Keratinocyte (primary cell): ENCODE results near the gene ENKD1. TPM values are rescaled to one million over a fixed set of nuclear protein-coding genes. Genes with fewer than 3 reads are reported as not detected.

Source experiments
- DNase-seq: peaks from one replicate; pipeline ENCODE4 v3.0.0-alpha.2; 2011; ENCODE audit warnings: low read depth, missing footprints, low spot score
- FAIRE-seq: peaks from 2 replicates; lab custom pipeline; 2011; peaks lifted over from hg19 to GRCh38; lab: Jason Lieb, UNC
- H2AFZ ChIP-seq: 2 replicates; pipeline ENCODE4 v1.6.0; 2012; ENCODE audit warnings: low read length, control low read depth, inconsistent platforms; ENCODE audit not compliant: control insufficient read depth
- H3K27ac ChIP-seq: 2 replicates; pipeline ENCODE4 v1.5.1; 2011; ENCODE audit warnings: low read length; ENCODE audit not compliant: control insufficient read depth, insufficient read depth
- H3K27me3 ChIP-seq: 3 replicates; pipeline ENCODE4 v1.6.0; 2011; ENCODE audit warnings: low read length; ENCODE audit not compliant: control insufficient read depth, insufficient read depth; ENCODE audit errors: extremely low read depth
- H3K36me3 ChIP-seq, 2 experiments: 2 replicates in 1 of 2; 3 replicates in 1 of 2; pipeline ENCODE4 v1.5.1; 2011; ENCODE audit warnings: low read length in 2 of 2, mild to moderate bottlenecking in 1 of 2; ENCODE audit not compliant: control insufficient read depth in 2 of 2, insufficient read depth in 2 of 2; ENCODE audit errors: extremely low read depth in 1 of 2
- H3K4me1 ChIP-seq: 3 replicates; pipeline ENCODE4 v1.5.1; 2011; ENCODE audit warnings: low read length; ENCODE audit not compliant: control insufficient read depth, insufficient read depth; ENCODE audit errors: extremely low read depth
- H3K4me2 ChIP-seq: 3 replicates; pipeline ENCODE4 v1.6.0; 2011; ENCODE audit warnings: low read depth, low read length; ENCODE audit not compliant: control insufficient read depth, insufficient read depth; ENCODE audit errors: extremely low read depth
- H3K4me3 ChIP-seq, 3 experiments: fragments of 200-600 bp in 1 of 3; sonication (generic) in 1 of 3; 2 replicates in 2 of 3; 3 replicates in 1 of 3; pipeline ENCODE4 v1.5.1; 2011 to 2016; ENCODE audit warnings: low read length in 3 of 3, mild to moderate bottlenecking in 3 of 3, control low read depth in 2 of 3, inconsistent platforms in 1 of 3, low read depth in 1 of 3, mixed read lengths in 1 of 3, mixed run types in 1 of 3, moderate library complexity in 1 of 3; ENCODE audit not compliant: control insufficient read depth in 2 of 3, insufficient read depth in 2 of 3; ENCODE audit errors: extremely low read depth in 1 of 3
- H3K79me2 ChIP-seq: 2 replicates; pipeline ENCODE4 v1.6.0; 2012; ENCODE audit warnings: low read length; ENCODE audit not compliant: control insufficient read depth, insufficient read depth
- H3K9ac ChIP-seq: 3 replicates; pipeline ENCODE4 v1.6.0; 2011; ENCODE audit warnings: low read length; ENCODE audit not compliant: control insufficient read depth, insufficient read depth; ENCODE audit errors: extremely low read depth
- H3K9me1 ChIP-seq: 3 replicates; pipeline ENCODE4 v1.6.0; 2011; ENCODE audit warnings: low read length; ENCODE audit not compliant: control insufficient read depth, insufficient read depth; ENCODE audit errors: extremely low read depth
- H3K9me3 ChIP-seq: 2 replicates; pipeline ENCODE4 v1.5.1; 2012; ENCODE audit warnings: low read depth, low read length; ENCODE audit not compliant: control insufficient read depth
- H4K20me1 ChIP-seq: 3 replicates; pipeline ENCODE4 v1.6.0; 2011; ENCODE audit warnings: low read length; ENCODE audit not compliant: control insufficient read depth, insufficient read depth; ENCODE audit errors: extremely low read depth
- EZH2 ChIP-seq: IDR thresholded peaks from one replicate; pipeline ENCODE4 v1.6.1; 2012; ENCODE audit warnings: inconsistent platforms, mild to moderate bottlenecking, low read length, moderate library complexity
- dilution Hi-C: fragments of 300-500 bp; cut with MboI; formaldehyde crosslinking; loops from one replicate; pipeline ENCODE4 v1.7.0; 2020; ENCODE audit warnings: low sequenced_read_pairs; ENCODE audit not compliant: extremely low pct_ligation_motif_present
- polyA plus RNA-seq, 5 experiments: library from polyadenylated mRNA; depleted of rRNA in 3 of 5; stranded (reverse) in 3 of 5; stranded (forward) in 1 of 5; unstranded in 1 of 5; fragments of >200 nt; gene quantifications; 1 replicate in 1 of 5; 2 replicates in 3 of 5; 3 replicates in 1 of 5; pipeline versions ENCODE4 v1.2.1 to v1.2.3, GENCODE V29; 2011 to 2012; ENCODE audit warnings: missing spikeins in 2 of 5, low read depth in 1 of 5, low replicate concordance in 1 of 5
- TF ChIP-seq, protein P1 (sequence below), 3 experiments: IDR thresholded peaks in 1 of 3; conservative IDR thresholded peaks in 1 of 3; optimal IDR thresholded peaks in 1 of 3; 2 replicates in 2 of 3; 3 replicates in 1 of 3; pipeline versions ENCODE3 to v1.5.1; 2011; ENCODE audit warnings: low read length in 3 of 3, mild to moderate bottlenecking in 3 of 3, moderate library complexity in 2 of 3, control low read depth in 1 of 3, inconsistent platforms in 1 of 3; ENCODE audit not compliant: insufficient read depth in 2 of 3; ENCODE audit errors: extremely low read depth in 1 of 3

Gene ENKD1
- polyA plus RNA-seq, 1 donor (not counting 4 experiments of a cell fraction or from before 2014, with no cell fraction given), result 4.4 TPM

DNA sequence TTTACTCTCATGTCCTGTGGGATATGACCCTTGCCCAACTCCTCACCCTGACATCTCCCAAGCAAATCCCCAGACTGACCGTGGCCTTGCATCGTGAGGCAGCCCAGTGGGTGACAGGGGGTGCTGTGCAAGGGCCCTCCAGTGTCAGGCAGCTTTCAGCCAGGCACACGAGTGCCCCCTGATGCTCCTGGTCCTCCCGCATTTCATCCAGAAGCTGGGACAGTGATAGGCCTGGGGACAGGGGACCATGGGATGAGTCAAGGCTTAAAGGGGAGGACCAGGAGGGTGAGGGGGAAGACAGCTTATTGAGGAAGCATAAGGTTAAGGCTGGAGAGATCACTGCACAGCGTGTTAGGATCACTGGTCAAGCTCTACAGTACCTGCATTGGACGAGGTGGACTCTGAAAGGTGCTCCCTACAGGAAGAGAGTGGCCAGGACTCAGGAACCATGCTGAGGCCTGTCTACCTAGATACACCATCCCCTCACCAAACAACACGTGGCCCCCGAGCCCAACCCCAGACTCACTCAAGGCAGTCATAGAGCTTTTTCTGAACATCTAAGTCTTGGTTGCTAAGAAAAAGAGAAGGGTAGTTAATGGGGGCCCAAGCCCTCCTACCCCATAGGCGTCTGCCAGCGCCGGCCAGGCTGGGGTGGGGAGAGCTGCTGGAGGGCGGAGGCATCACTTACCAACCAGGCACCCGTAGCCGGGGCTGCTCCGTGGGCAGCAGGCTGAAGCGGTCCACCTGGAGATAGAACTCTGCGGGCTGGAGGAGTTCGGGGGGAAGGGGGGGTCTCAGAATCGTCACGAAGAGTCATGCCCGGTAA, 7.5 kb downstream of the ENKD1 start:
- H3K27ac ChIP-seq, result peak overlapping the region; percentile 58

DNA sequence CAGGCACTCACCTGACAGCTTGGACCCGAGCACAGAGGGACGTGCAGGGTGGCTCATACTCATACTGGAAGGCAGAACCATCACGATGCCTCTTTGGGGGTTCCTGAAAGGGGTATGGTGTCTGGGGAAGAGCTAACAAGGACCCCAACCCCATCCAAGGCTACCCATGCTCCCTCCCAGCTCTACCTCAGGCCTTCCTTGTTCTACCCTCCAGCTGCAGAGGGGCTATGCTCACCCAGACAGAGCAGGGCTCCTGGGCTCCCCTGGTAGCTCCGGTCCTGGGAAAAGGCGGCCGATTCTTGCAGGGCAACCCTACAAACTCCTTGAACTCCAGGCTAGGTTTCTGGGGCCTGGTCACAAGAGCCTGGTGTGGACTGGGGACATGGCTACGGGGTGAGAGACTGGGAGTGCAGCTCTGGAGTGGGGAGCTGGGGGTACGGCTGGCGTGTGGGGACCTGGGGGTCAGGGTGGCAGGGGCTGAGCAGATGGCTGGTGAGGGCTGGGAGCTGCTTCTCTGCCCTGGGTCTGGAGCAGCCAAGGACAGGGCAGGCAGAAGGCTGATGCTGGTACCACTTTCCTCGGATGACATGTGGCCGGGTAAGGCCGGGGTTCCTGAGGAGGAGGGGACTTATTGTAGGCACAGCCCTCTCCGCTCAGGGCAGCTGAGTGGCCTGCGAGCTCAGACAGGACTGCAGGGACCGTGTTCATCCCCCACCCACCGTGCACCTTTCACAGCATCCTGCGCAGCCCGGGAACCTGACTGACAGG, 8.6 kb downstream of the ENKD1 start:
- Histone ChIP-seq H3K36me3 (peaks cover 1 to 9% of the 10 kb centered on the region in 2 experiments), H3K27me3 (peaks cover 25% of the 10 kb centered on the region), H3K9ac (no peak overlapping the region), H4K20me1 (no peaks in the 10 kb centered on the region), H3K4me1 (peaks cover 9% of the 10 kb centered on the region), H3K9me3 (no peaks in the 10 kb centered on the region), H3K4me3 (no peak overlapping the region), H3K79me2 (peaks cover 12% of the 10 kb centered on the region), H3K9me1 (no peaks in the 10 kb centered on the region), H3K4me2 (no peak overlapping the region), H3K27ac (no peak overlapping the region), H2AFZ (no peak overlapping the region)
- TF ChIP-seq, protein P1, sequence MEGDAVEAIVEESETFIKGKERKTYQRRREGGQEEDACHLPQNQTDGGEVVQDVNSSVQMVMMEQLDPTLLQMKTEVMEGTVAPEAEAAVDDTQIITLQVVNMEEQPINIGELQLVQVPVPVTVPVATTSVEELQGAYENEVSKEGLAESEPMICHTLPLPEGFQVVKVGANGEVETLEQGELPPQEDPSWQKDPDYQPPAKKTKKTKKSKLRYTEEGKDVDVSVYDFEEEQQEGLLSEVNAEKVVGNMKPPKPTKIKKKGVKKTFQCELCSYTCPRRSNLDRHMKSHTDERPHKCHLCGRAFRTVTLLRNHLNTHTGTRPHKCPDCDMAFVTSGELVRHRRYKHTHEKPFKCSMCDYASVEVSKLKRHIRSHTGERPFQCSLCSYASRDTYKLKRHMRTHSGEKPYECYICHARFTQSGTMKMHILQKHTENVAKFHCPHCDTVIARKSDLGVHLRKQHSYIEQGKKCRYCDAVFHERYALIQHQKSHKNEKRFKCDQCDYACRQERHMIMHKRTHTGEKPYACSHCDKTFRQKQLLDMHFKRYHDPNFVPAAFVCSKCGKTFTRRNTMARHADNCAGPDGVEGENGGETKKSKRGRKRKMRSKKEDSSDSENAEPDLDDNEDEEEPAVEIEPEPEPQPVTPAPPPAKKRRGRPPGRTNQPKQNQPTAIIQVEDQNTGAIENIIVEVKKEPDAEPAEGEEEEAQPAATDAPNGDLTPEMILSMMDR (optimal IDR thresholded peaks at IDR 0.05 in 1 of 3, IDR thresholded peaks at IDR 0.05 in 1 of 3, conservative IDR thresholded peaks at IDR 0.05 in 1 of 3; ENCODE audit: extremely low read depth in 1 of 3, insufficient read depth in 2 of 3, low read length in 3 of 3), result no peak
- no peak for TF ChIP-seq EZH2
- FAIRE-seq (no peak), DNase-seq (no peak)
- dilution Hi-C loops, result no loop called here

More for the DNA sequence above, 7.5 kb downstream of the ENKD1 start:
- H3K9me3 ChIP-seq, result no peaks in the 10 kb centered on the region
- TF ChIP-seq, protein P1 (optimal IDR thresholded peaks at IDR 0.05 in 1 of 3, IDR thresholded peaks at IDR 0.05 in 1 of 3, conservative IDR thresholded peaks at IDR 0.05 in 1 of 3; ENCODE audit: extremely low read depth in 1 of 3, insufficient read depth in 2 of 3, low read length in 3 of 3), result no peak
- no peak for TF ChIP-seq EZH2
- H3K4me3 ChIP-seq, result peak overlapping the region; percentile 82 to 98 (median 85)
- H3K9me1 ChIP-seq, result no peaks in the 10 kb centered on the region
- peaks cover 9% of the 10 kb centered on the region for H3K4me1 ChIP-seq
- peaks cover 14% of the 10 kb centered on the region for H3K27me3 ChIP-seq
- dilution Hi-C loops, result no loop called here
- H3K36me3 ChIP-seq, result peaks cover 1 to 9% of the 10 kb centered on the region in 2 experiments
- DNase-seq, result no peak
- peak overlapping the region; percentile 81 for H3K9ac ChIP-seq
- peak overlapping the region; percentile 96 for H3K4me2 ChIP-seq
- no peaks in the 10 kb centered on the region for H4K20me1 ChIP-seq
- H3K79me2 ChIP-seq, result peaks cover 12% of the 10 kb centered on the region
- H2AFZ ChIP-seq, result peak overlapping the region; percentile 93
- peak; percentile 53 for FAIRE-seq
